Neural crest cell (in vitro differentiated cells): ENCODE measurements around the gene PRRC1. TPM values are rescaled to one million over a fixed set of nuclear protein-coding genes. Genes with fewer than 3 reads are reported as not detected.
"Not testable (repeated sequence)": the region's sequence is repeated elsewhere in the genome, so short reads cannot be mapped to it uniquely, and the experiment has no call there.

Experiments used
- DNase-seq: peaks from one replicate; pipeline ENCODE4 v3.0.0; 2021; ENCODE audit warnings: low read depth, mixed read lengths, low spot score
- H3K27ac Mint-ChIP-seq: one replicate; pipeline ENCODE4 v1.8.0; 2021; ENCODE audit warnings: mild to moderate bottlenecking, mixed read lengths; ENCODE audit not compliant: unreplicated experiment
- H3K27me3 Mint-ChIP-seq: 2 replicates; pipeline ENCODE4 v1.8.0; 2021; ENCODE audit warnings: low read depth, mild to moderate bottlenecking, mixed read lengths
- H3K36me3 Mint-ChIP-seq: 2 replicates; pipeline ENCODE4 v1.8.0; 2021; ENCODE audit warnings: low read depth, mild to moderate bottlenecking, mixed read lengths
- H3K4me1 Mint-ChIP-seq: 2 replicates; pipeline ENCODE4 v1.8.0; 2021; ENCODE audit warnings: mixed read lengths
- H3K4me3 Mint-ChIP-seq: one replicate; pipeline ENCODE4 v1.8.0; 2021; ENCODE audit warnings: mild to moderate bottlenecking, mixed read lengths
- H3K9me3 Mint-ChIP-seq: 2 replicates; pipeline ENCODE4 v1.8.0; 2021; ENCODE audit warnings: mixed read lengths
- total RNA-seq: library from RNA; stranded (reverse); gene quantifications from 2 replicates; pipeline ENCODE4 v1.2.1, GENCODE V29; 2021
- TF ChIP-seq, protein P1 (sequence below): fragments of 200-600 bp; sonication (generic); conservative IDR thresholded peaks from 2 replicates; pipeline ENCODE4 v1.5.0; 2021; ENCODE audit warnings: antibody characterized with exemption, mild to moderate bottlenecking

PRRC1 gene
- total RNA-seq, 1 donor from 2014 or later, result 58.6 TPM

DNA sequence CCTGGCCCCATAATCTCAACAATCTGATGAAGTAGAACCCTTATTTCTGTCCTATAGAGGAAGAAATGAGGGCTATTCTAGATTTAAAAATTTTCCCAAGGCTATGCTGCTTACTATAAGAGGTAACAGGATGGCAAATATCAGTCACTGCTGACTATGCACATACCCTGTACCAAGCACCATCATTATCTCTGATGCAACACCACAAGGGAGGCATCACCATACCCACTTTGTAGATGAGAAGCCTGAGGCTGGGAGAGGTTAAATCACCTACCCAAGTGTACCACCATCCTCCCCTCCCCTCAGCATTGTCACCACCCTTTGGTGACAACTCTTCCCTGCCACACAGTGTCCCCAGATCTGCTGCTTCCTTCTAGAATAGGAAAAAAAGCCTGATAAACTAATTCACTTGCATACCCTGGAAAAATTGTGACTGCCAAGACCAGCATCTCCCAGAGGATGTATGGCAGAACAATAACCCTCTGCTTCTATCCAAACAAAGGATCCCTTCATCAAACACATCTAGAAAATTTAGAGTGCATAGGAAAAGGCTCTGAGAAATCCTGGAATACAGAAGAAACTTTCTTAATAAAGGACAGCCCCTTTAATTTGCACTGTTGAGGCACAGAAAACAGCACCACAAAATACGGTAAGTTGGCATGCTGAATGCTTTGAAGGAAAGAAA, 48.3 kb downstream of the PRRC1 start:
- DNase-seq, result no peak
- Mint-ChIP-seq H3K4me3 (no peak overlapping the region), H3K4me1 (peaks cover 34% of the 10 kb centered on the region), H3K36me3 (no peaks in the 10 kb centered on the region), H3K27ac (no peak overlapping the region), H3K27me3 (no peaks in the 10 kb centered on the region), H3K9me3 (peaks cover 4% of the 10 kb centered on the region)
- TF ChIP-seq, protein P1, sequence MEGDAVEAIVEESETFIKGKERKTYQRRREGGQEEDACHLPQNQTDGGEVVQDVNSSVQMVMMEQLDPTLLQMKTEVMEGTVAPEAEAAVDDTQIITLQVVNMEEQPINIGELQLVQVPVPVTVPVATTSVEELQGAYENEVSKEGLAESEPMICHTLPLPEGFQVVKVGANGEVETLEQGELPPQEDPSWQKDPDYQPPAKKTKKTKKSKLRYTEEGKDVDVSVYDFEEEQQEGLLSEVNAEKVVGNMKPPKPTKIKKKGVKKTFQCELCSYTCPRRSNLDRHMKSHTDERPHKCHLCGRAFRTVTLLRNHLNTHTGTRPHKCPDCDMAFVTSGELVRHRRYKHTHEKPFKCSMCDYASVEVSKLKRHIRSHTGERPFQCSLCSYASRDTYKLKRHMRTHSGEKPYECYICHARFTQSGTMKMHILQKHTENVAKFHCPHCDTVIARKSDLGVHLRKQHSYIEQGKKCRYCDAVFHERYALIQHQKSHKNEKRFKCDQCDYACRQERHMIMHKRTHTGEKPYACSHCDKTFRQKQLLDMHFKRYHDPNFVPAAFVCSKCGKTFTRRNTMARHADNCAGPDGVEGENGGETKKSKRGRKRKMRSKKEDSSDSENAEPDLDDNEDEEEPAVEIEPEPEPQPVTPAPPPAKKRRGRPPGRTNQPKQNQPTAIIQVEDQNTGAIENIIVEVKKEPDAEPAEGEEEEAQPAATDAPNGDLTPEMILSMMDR, result no peak

- TF ChIP-seq, protein P1, result no peak
- Mint-ChIP-seq H3K36me3 (no peaks in the 10 kb centered on the region), H3K4me1 (peaks cover 42% of the 10 kb centered on the region), H3K4me3 (no peak overlapping the region), H3K9me3 (peaks cover 4% of the 10 kb centered on the region), H3K27me3 (no peaks in the 10 kb centered on the region), H3K27ac (no peak overlapping the region)
- DNase-seq, result no peak
Observed at GRCh38 chr5:127567026-127567768, 49.8 kb downstream of the PRRC1 start.

DNA sequence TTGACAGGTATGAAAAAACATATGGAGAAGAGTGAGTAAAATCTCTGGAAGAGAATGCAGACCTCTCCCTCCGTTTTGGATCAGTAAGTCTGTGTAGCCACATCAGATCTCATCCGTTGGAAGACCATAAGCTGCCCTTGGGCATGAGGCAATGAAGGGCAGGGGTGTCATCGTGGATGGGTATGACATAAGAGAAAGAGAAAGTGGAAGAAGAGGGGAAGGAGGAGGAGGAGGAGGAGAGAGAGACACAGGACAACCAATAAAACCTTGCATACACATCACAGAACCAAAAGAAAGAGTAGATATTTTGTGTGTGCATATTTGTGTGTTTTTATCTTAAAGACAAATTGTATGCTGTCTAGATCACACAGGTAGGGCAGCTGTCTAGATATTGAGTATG, 50.7 kb downstream of the PRRC1 start:
- no peak for DNase-seq
- Mint-ChIP-seq H3K4me1 (peaks cover 41% of the 10 kb centered on the region), H3K27ac (peak overlapping the region; percentile 21), H3K9me3 (peaks cover 4% of the 10 kb centered on the region), H3K27me3 (no peaks in the 10 kb centered on the region), H3K4me3 (no peak overlapping the region), H3K36me3 (no peaks in the 10 kb centered on the region)
- TF ChIP-seq, protein P1, result no peak

DNA sequence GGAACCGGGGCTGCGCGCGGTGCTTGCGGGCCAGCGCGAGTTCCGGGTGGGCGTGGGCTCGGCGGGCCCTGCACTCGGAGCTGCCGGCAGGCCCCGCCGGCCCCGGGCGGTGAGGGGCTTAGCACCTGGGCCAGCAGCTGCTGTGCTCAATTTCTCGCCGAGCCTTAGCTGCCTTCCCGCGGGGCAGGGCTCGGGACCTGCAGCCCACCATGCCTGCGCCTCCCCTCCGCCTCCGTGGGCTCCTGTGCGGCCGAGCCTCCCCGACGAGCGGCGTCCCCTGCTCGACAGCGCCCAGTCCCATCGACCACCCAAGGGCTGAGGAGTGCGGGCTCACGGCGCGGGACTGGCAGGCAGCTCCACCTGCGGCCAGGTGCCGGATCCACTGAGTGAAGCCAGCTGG, 52.0 kb downstream of the PRRC1 start:
- H3K4me1 Mint-ChIP-seq, result peaks cover 36% of the 10 kb centered on the region
- not testable (repeated sequence) for H3K36me3 Mint-ChIP-seq, H3K9me3 Mint-ChIP-seq, H3K27ac Mint-ChIP-seq, H3K27me3 Mint-ChIP-seq, DNase-seq, H3K4me3 Mint-ChIP-seq

GRCh38 chr5:127571314-127572131, 54.1 kb downstream of the PRRC1 start:
- DNase-seq, result no peak
- Mint-ChIP-seq H3K36me3 (peaks cover 5% of the 10 kb centered on the region), H3K27ac (peak overlapping the region; percentile 13), H3K9me3 (peaks cover 12% of the 10 kb centered on the region), H3K27me3 (no peaks in the 10 kb centered on the region), H3K4me3 (no peak overlapping the region), H3K4me1 (peaks cover 20% of the 10 kb centered on the region)
- TF ChIP-seq, protein P1, result no peak
